Measurements from ENCODE around the gene ZNF236.
"Not testable (repeated sequence)": the region's sequence is repeated elsewhere in the genome, so short reads cannot be mapped to it uniquely, and the experiment has no call there.

The ZNF236 gene

GRCh38 chr18:76948345-76948744, 126.0 kb downstream of the ZNF236 start:
- DNase-seq (ENCODE audit: low read depth), result no peak

DNA sequence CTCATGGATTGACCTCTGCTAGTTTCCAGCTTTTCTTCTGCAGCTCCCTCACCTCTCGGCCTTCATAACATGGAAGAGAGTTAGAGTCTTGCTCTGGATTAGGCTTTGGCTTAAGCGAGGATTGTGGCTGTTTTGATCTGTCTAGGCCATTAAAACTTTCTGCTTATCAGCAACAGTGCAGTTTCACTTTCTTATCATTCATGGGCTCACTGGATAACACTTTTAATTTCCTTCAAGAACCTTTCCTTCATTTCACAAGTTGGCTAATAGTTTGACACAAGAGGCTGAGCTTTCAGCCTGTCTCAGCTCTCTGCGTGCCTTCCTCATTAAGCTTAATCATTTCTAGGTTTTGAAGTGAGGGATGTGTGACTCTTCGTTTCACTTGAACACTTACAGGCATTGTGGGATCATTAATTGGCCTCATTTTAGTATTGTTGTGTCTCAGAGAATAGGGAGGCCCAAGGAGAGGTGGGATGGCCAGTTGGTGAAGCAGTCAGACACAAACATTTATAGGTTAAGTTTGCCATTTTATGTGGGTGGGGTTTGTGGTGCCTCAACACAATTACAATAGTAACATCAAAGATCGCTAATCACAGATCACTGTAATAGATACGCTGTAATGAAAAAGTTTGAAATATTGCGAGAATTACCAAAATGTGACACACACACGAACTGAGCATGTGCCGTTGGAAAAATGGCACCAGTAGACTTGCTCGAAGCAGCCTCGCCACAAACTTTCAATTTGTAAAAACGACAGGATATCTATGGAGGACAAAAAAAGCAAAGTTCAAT, 129.3 kb downstream of the ZNF236 start:
- no peak for DNase-seq (ENCODE audit: low read depth)

GRCh38 chr18:76952747-76953146, 130.4 kb downstream of the ZNF236 start:
- DNase-seq (ENCODE audit: low read depth), result no peak

GRCh38 chr18:76953156-76953555, 130.8 kb downstream of the ZNF236 start:
- DNase-seq (ENCODE audit: low read depth), result no peak

- no peak for DNase-seq (ENCODE audit: low read depth)
Measured at GRCh38 chr18:76953583-76954233, 131.4 kb downstream of the ZNF236 start.

- no peak for DNase-seq (ENCODE audit: low read depth)
Measured at GRCh38 chr18:76955524-76956170, 133.3 kb downstream of the ZNF236 start.

- DNase-seq (ENCODE audit: low read depth), result no peak
Measured at GRCh38 chr18:76956648-76957047, 134.3 kb downstream of the ZNF236 start.

DNA sequence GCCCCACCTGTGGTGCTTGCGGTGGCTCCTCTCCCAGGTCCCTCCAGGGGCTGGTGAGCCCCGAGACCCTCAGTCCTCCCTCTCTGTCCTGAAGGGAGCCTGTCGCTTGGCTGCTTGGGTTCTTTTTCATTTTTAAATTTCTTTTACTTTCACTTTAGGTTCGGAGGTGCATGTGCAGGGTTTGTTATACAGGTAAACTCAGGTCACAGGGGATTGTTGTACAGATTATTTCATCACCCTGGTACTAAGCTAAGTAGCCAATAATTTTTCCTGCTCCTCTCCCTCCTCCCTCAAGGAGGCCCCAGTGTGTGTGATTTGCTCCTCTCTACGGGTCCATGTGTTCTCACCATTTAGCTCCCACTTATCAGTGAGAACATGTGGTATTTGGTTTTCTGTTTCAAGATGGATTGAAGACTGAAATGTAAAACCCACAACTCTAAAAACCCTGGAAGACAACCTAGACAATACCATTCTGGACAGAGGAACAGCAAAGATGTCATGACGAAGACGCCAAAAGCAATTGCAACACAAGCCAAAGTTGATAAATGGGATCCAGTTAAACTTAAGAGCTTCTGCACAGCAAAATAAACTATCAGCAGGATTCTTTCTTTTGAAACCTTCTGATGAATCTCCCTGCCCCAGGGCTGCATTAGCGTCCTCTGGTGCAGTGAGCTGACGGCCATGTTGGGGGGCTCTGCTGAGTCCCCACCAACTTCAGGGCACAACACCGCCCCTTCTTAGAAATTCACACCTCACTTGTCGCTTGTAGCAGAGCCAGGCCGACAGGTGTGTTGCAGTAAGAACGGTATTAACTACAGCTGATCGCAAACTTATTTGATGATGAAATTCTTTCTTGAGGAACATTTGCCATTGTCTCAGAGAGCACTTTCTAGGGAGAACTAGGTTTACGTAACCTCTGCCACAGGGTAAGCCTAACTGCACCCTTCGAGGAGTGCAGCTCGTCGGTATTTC, 135.3 kb downstream of the ZNF236 start:
- no peak for DNase-seq (ENCODE audit: low read depth)

- no peak for DNase-seq (ENCODE audit: low read depth)
Measured at GRCh38 chr18:76958692-76959341, 136.5 kb downstream of the ZNF236 start.

DNA sequence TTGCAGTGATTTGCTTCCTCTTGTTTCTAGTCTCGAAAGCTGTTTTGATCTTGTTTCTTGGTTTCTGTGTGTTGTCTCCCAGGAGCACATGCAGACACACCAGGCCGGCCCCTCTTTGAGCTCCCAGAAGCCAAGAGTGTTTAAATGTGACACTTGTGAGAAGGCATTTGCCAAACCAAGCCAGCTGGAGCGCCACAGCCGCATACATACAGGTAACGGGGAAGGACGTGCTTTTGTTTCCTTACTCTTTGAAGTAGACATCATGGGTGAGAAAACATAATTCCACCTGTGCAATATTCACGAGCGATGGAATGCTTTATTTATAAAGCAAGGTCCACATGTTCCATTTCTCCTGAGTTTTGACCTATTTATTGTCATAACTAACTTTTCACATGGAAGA, 137.2 kb downstream of the ZNF236 start:
- DNase-seq (ENCODE audit: low read depth), result no peak

DNA sequence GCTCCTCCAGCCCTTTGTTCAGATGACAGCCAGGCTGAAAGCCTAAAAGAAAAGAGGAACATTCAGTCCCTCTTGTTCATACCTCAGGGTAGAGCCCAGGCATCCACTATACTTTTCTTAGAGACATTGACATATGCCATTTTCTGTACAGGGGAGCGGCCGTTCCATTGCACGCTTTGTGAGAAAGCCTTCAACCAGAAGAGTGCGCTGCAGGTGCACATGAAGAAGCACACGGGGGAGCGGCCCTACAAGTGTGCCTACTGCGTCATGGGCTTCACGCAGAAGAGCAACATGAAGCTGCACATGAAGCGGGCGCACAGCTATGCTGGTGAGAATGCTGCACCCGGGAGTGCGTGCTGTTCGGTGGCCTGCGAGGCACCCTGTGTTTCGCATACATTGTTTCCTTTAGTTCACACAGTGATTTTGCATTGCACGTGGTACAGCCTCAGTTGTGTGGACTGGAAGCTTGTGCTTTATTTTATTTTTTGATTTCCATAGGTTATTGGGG, 138.2 kb downstream of the ZNF236 start:
- DNase-seq (ENCODE audit: low read depth), result no peak

DNA sequence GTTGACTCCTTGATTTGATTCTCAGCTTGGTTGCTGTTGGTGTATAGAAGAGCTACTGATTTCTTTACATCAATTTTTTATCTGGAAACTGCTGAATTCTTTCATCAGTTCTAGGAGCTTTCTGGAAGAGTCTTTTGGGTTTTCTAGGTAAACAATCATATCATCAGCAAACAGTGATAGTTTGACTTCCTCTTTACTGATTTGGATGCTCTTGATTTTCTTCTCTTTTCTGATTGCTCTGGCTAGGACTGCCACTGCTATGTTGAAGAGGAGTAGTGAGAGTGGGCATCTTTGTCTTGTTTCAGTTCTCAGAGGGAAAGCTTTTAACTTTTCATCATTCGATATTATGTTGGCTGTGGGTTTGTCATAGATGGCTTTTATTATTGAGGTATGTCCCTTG, 140.5 kb downstream of the ZNF236 start:
- DNase-seq (ENCODE audit: low read depth), result no peak

DNA sequence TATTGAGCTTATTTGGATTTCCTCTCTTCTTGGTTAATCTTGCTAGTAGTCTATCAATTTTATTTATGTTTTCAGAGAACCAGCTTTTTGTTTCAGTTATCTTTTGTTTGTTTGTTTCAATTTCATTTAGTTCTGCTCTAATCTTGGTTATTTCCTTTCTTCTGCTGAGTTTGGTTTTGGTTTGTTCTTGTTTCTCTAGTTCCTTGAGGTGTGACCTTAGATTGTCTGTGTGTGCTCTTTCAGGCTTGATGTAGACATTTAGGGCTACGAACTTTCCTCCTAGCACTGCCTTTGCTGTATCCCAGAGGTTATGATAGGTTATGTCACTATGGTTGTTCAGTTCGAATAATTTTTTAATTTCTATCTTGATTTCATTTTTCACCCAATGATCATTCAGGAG, 141.6 kb downstream of the ZNF236 start:
- DNase-seq (ENCODE audit: low read depth), result no peak

GRCh38 chr18:76965555-76966151, 143.3 kb downstream of the ZNF236 start:
- not testable (repeated sequence) for DNase-seq (ENCODE audit: low read depth)

- DNase-seq (ENCODE audit: low read depth), result not testable (repeated sequence)
Measured at GRCh38 chr18:76967299-76967698, 144.9 kb downstream of the ZNF236 start.

GRCh38 chr18:76967721-76968472, 145.5 kb downstream of the ZNF236 start:
- no peak for DNase-seq (ENCODE audit: low read depth)

DNA sequence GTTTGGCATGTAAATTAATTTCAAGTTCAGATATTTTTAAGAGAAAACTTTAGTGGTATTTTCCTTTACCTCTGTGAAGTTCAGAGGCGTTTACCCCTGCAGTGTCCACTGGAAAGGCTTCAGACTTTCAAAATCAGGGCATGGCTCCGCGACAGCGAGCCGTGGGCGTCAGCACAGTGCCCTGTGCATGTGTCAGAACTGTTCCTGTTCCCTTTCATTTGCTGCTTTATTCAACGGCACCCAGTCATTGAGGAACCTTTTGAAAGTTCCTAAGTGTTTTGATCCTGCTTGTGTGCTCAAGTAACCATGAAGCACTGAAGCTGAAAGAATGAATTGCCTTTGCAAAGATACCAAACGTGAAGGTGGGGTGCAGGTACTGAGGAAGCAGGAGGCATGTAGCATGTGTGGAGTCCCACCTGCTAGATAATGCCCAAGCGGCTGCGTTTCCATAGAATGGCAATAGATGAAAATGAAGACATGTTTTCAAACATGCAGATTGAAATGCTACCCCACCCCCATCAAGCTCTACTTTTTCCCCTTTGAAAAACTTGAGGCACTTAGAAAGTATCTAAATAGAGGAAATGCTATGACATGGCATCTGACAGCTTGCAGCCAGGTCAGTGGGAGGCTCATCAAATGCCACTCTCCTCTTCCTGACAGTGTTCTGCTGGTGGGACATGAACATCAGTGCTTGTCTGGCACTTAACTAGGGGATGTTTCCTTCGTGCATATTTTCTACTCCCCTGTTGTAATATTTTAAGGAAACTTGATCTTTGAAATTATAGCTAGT, 148.6 kb downstream of the ZNF236 start:
- DNase-seq (ENCODE audit: low read depth), result no peak

GRCh38 chr18:76972241-76972640, 149.9 kb downstream of the ZNF236 start:
- no peak for DNase-seq (ENCODE audit: low read depth)

- DNase-seq (ENCODE audit: low read depth), result no peak
Measured at GRCh38 chr18:76972846-76973519, 150.6 kb downstream of the ZNF236 start.

Data from stromal cell of bone marrow (primary cell).